NCI-H510A (cell line): ENCODE results near the gene MRPS6.

Experiments
- DNase-seq: peaks from one replicate; lab custom pipeline; 2025; lab: John Stamatoyannopoulos, UW

Gene MRPS6

GRCh38 chr21:34073032-34073748, at the start of gene MRPS6, which contains the start of gene SLC5A3:
Gene MRPS6, plus strand, starts transcription at chr21:34073578. Its CDS starts 123 bp downstream, at chr21:34073701.
Gene SLC5A3, plus strand, starts transcription at chr21:34073578. Its CDS starts 21,621 bp downstream, at chr21:34095199.
- DNase-seq = peak; percentile 79

- no peak for DNase-seq
Measured at GRCh38 chr21:34023691-34024373, 49.5 kb upstream of the MRPS6 start.

- DNase-seq = no peak
Measured at GRCh38 chr21:34024374-34024693, 49.0 kb upstream of the MRPS6 start.

GRCh38 chr21:34027721-34028461, 45.5 kb upstream of the MRPS6 start:
- no peak for DNase-seq

GRCh38 chr21:34029743-34030528, 43.4 kb upstream of the MRPS6 start:
- no peak for DNase-seq

GRCh38 chr21:34031835-34032370, 41.5 kb upstream of the MRPS6 start:
- no peak for DNase-seq

GRCh38 chr21:34034369-34035014, 38.9 kb upstream of the MRPS6 start:
- DNase-seq = no peak

- no peak for DNase-seq
Measured at GRCh38 chr21:34035619-34036354, 37.6 kb upstream of the MRPS6 start.

GRCh38 chr21:34037009-34037795, 36.2 kb upstream of the MRPS6 start:
- no peak for DNase-seq

GRCh38 chr21:34039678-34040382, 33.5 kb upstream of the MRPS6 start:
- no peak for DNase-seq

- no peak for DNase-seq
Measured at GRCh38 chr21:34042735-34043134, 30.6 kb upstream of the MRPS6 start.

GRCh38 chr21:34043333-34043732, 30.0 kb upstream of the MRPS6 start:
- no peak for DNase-seq

- DNase-seq = no peak
Measured at GRCh38 chr21:34046917-34047316, 26.5 kb upstream of the MRPS6 start.

GRCh38 chr21:34047835-34048234, 25.5 kb upstream of the MRPS6 start:
- no peak for DNase-seq

- DNase-seq = no peak
Measured at GRCh38 chr21:34052171-34052570, 21.2 kb upstream of the MRPS6 start.

- peak; percentile 55 for DNase-seq
Measured at GRCh38 chr21:34054259-34054658, 19.1 kb upstream of the MRPS6 start.

GRCh38 chr21:34055615-34056014, 17.8 kb upstream of the MRPS6 start:
- no peak for DNase-seq

GRCh38 chr21:34061983-34062382, 11.4 kb upstream of the MRPS6 start:
- no peak for DNase-seq

GRCh38 chr21:34065027-34065426, 8.4 kb upstream of the MRPS6 start:
- no peak for DNase-seq
